NCI-H345 treated with DMSO at 0.1 percent for 48 hours (cell line): ENCODE data around the gene LGALSL.

Source experiments
- DNase-seq: peaks from one replicate; lab custom pipeline; 2025; ENCODE audit not compliant: unreplicated experiment; lab: John Stamatoyannopoulos, UW

The LGALSL gene

DNA sequence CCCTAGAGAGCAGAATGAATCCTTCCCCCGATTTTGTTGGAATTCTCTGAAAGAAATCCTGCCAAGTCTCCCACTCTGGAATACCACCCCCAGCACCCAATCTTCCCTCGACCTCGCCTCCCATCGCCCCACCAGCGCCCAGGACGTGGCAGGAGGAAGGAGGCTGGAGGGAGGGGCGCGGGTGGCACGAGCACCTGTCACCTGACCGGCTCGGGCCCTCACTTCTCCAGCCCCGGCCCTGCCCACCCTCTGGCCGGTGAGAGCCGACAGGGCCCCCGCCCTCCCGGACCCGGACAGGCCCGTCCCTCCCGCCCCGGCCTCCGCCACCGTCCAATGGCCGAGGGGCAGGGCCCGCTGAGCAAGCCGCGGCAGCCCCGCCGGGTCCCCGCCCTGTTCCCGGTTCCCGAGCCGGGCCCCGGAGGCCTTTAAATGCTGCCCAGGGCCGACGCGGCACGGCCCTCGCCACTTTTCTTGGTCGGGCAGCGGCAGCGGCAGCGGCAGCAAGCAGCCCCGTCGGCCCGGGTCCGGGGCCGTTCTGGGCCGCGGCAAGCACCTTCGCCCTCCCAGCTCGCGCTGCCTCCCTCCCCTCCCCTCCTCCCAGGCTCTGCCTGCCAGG, at the start of gene LGALSL:
LGALSL (plus strand) TSS at position 393 of the 616 bp plus-strand sequence. CDS start 384 bp downstream, outside the sequence.
- DNase-seq = peak; percentile 16

DNA sequence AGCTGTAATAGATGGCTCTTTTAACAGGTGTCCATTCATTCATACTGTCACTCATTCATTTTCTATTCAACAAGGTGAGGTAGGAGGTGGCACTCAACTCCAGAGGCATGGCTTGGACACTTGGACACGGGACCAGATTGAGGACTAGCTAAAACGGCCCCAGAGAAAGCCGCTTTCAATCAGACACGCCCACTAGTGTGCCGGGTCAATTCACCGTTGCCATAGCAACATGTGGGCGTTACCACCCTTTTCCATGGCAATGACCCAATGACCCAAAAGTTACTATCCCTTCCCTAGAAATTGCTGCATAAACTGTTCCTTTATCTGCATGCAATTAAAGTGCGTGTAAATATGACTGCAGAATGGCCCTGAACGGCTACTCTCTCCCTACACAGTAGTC, 49.2 kb upstream of the LGALSL start:
- DNase-seq = no peak

DNA sequence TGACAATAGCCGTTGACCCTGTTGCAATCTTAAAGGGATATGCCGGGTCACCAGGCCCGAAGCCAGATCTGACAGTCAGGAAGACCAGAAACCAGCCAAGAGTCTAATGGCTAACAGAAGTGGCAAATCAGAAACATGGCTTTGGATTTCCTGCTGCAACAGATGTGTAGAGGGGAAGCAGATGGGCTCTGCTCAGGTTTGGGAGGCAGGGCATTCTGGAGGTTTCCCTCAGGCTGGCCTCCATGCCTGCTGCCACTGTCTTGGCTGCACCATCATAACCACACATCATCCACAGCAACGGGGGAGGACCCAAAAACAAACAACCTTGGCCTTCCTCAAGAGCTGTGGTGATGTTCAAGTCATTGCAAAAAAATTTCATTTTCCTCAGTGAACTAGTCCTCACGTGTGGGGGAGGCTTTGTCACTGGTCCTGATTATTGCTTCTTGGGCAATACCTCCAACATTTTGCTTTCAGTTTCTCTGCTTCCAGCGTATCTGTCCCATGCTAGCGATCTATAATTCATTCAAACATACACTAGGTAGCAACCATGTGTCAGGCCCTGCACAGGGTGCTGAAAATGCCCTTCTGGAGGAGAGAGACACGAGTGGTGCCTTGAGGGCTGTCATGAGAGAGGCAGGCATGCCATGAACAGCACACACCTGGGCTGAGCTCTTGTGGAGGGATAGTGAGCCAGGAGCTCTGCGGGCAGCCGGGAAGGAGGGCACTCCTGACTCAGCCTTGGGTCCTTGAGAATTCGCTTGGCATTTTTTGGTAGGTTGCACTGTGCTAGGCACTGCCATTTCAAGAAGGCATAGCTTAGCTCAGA, 48.2 kb upstream of the LGALSL start:
- no peak for DNase-seq

DNA sequence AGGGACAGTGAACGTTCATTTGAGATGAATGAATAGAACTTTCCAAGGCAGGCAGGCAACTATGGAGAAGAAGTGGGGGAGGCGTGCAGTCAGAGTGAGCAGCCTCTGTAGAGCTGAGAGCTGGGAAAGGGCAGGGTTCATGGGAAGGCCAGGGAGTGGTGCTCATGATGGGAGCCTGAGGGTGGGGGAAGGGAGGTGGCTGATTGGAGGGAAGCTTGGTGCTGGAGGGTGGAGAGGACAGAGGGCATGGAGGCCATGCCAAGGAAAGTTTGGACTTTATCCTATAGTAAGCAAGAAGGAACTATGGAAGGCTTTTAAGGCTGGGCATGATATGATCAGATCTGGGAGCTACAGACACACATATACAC, 47.6 kb upstream of the LGALSL start:
- no peak for DNase-seq

DNA sequence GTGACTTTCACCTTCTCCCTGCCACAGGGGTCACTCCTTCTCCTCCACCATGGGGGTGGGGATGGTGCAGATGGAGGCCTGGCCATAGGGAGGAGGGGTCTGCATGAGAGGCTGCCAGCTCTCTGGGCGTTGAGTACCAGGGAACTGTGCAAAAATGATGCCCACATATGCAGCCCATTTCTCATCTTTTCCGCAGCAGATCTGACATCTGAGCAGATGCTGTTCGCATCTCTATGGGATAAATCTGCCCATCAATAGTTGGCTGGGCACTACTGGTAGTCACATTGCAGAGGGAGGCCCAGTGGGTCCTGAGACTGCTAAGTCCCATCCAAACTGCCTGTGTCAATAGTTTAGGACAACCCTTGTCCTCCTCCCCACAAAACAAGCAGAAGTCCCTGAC, 45.9 kb upstream of the LGALSL start:
- DNase-seq = no peak

DNA sequence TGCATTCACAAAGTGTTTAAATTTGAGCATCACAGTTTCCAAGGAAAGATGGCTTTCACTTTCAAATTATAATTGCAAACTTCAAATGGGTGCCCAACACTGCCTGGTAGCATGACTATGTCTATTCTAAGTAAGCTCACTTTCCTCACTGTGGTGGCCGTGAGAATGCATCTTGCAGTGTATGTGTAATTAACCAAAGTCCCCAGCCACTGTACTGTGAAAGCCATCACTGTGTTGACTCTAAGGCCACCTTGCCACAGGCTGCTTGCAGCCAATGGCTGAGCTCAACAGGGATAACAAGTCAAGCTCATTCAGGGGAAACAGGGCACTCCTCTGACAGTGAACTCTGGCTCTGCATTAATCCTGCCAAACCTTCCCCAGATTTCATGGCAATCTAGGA, 43.3 kb upstream of the LGALSL start:
- DNase-seq = no peak

DNA sequence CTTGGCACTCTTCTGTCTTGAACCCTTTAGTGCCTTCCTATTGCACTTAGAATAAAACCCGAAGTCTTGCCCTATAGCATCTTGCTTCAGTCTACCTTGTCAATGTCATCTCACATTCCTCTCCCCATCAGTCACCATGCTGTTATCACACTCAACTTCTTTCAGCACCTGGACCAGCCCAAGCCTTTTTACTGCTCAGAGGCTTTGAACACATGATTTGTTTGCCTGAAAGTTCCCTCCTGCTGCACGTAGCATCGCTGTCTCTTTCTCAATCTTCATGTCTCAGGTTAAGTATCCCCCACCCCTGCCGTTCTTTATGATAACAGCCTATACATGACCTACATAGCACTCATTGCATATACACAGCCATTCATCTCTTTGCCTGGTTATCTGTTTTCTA, 41.3 kb upstream of the LGALSL start:
- DNase-seq = no peak

DNA sequence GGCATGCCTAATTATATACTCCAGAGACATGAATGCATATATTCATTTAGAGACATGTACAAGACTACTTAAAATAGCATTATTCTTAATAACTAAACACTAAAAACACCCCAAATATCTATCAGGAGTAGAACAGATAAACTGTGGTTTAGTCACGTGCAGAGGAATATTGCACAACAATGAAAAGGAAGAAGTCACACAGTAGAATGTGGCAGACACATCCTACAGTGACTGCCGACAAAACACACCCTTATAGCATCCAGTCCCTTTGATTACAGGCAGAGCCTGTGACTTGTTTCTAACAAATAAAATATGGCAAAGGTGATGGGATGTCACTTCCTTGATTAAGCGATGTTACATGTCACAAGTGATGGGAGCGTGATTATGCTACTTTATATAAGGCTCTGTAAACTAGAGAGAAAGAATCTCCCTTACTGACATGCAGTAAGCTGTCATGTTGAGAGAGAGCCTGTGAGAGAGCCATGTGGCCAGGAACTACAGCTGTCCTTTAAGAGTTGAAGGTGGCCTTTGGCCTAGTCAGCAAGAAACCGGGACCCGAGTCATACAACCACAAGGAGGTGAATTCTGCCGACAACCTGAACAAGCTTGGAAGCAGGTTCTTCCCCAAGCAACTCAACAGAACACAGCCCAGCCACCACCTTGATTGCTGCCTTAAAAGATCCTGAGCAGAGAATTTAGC, 39.1 kb upstream of the LGALSL start:
- DNase-seq = no peak

DNA sequence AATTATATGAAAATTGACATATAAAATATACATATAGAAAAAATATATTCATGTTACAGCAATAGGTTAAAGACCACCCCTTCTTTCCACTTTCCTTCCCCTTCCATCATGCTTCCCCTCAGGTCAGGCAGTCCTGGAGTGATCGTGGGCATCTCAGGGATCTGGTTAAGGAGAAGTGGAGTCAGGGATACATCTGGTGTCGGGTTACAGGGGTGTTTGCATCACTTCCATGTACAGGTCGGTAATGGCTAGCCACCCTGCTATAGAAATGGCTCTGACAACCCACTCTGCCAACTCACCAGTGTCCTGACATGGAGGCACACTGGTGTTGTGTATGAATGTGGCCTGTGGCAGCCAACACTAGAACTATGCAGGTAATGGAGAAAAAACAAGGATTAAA, 36.3 kb upstream of the LGALSL start:
- DNase-seq = no peak

DNA sequence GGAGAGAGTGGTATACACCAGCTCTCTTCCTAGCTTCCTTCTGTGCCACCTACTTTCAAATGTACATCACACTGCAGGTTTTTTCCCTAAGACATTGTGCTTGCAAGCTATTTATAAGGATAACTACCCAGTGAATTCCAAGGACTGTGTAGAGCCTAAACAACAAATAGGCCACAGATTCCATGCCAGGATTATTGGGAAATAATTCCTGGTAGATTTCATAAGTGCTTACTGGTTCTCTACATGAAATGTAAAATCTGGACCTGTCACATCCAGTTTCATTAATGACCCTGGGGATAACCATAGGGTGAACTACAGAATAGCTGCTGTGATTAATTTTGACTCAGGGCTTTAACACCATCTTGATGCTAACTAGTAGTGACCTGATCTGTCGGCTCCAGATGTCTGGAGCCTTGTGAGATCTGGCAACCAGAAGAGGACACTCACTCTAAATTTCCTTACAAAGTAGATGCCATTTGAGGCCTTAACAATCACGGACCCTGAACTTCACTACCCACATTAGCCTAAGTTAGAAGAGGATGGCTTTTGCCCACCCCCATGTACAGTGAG, 34.3 kb upstream of the LGALSL start:
- DNase-seq = no peak

DNA sequence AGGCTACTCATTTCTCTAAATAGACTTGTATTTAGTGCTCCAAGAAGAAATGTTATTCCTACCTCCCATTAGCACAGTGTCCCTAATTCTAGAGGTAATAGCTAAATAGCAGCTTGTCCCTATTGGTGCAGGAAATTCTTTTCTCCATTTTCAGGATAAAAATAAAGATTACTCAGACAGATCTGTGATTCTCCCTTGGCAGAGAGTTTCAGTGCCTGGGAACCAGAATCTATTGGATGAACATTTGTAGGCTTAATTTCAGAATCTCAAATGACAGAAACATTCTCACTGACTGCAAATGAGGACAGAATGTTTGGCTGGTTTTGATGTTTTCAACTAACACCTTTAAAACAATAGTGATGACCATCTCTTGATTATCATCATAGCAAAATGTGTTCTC, 33.3 kb upstream of the LGALSL start:
- DNase-seq = no peak

DNA sequence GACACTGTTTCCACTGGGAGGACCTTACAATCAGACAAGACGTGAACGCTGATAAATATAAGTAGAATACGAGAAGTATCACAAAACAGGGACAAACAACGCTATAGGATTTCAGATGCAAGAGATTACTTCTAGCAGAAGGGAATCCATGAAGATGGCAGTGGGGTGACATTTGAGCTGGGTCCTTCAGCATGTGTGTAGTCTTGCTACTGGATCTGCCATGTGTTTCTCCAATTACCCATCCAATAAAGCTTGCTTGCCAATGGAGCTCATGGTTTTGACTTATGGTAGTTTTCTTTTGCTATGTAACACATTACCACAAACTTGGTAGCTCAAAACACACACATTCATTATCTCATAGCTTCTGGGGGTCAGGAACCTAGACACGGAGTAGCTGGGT, 32.8 kb upstream of the LGALSL start:
- no peak for DNase-seq

DNA sequence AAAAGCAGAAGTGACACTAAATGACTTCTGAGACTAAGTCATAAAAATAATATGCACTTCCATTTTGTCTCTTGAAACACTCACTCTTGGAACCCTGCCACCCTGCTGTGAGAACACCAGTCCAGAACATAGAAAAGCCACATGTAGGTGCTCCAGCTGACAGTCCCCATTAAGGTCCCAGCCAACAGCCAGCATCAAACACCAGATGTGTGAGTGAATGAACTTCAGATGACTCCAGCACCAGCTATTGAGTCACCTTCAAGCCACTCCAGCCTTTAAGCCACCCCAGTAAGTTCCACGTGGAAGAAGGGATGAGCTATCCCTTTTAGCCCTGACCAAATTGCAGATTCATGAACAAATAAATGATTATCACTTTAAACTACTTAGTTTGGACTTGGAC, 31.5 kb upstream of the LGALSL start:
- DNase-seq = no peak

DNA sequence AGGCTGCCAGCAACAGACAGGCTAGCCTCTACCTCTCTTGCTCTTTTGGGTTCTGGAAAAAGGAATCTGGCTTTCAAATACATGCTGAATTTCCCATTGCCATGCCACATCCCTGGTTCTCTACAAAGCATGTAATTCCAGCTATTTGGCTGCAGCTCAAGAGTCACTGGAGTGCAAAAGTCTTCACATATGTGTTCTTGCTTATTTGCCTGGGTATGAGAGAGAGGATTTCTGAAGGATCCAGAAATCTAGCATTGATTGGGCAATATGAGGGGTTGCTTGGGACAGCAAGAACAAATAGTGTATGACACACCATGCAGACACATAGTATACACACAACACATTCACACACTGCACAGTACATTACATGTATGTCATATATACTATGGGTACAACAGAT, 30.7 kb upstream of the LGALSL start:
- DNase-seq = no peak

DNA sequence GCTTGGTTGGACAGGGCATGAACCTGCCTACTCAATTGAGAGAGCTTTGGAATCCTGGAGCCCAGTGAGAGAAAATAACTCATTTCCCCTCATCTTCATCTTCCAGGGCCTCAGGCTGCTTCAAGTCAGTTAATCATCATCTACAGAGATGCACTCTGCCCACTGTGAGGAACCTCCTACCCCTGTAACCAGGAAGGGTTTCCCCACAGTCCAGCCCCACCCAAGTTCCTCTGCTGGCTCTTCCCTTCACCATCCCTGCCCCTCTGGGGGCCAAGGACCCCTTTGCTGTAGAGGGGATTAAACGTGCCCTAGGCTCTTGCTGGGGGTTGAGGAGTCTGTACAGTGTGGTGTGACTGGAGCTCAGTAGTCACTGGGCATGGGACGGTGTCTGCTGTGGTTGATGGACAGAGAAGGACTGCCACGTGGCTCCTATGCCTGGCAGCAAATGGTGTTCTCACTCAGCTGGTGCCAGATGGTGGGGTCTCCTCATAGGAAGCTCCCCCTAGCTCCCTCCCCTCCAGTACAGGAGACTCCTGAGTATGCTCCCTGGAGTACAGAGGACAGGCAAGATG, 29.5 kb upstream of the LGALSL start:
- no peak for DNase-seq

DNA sequence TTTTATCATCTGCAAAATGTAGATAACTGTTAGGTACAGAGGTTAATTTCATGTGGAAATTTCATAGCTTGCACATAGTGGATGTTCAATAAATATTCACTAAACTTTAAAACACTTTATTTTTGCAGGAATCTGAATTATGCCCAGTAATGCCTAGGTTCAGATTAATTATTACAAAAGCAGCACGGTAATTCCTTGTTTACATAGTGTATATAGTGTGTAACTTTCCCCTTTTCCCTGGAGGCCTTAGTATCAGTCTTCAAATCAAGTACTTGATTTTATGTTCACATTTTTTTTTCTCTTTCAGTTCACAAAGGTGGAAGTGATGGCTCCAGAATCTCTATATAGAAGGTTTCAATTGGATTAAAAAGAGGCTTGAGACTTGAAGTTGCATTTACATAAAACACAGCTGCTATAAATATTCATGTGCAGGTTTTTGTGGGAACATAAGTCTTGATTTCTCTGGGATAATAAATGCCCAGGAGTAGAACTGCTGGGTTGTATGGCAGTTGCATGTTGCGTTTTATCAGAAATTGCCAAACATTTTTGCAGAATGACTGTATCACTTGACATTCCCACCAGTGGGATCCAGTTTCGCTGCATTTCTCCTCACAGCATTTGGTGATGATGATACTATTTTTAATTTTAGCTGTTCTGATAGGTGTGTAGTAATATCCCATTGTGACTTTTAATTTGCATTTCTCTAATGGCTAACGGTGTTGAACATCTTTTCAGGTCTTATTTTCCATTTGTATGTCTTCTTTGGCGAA, 27.6 kb upstream of the LGALSL start:
- DNase-seq = no peak

DNA sequence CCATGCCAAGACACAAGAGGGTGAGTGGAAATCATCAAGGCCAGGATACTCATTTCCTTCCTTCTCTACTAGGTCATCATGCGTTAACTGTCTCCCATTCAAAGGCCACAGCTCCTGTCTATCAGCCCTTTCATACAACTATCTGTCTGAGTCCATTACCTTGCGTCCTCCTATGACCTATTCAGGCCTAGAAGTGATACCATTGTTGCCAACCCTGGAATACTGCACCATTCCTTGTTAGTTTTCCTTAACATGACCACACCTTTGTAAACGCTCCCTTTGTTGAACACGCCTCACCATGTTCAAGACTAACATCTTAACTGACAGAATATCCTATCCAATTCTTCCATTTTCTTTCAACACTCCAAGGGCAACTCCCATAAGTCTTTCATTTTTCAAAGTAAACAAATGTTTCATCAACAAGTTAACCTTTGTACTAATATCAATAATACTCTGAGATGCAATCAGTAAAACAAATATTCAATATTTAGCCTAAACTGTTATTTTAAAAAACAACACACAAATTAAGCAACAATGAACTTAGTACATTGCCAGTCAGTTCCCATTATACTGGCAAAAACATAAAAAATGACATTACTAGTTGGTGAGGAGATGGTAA, 19.8 kb upstream of the LGALSL start:
- no peak for DNase-seq

DNA sequence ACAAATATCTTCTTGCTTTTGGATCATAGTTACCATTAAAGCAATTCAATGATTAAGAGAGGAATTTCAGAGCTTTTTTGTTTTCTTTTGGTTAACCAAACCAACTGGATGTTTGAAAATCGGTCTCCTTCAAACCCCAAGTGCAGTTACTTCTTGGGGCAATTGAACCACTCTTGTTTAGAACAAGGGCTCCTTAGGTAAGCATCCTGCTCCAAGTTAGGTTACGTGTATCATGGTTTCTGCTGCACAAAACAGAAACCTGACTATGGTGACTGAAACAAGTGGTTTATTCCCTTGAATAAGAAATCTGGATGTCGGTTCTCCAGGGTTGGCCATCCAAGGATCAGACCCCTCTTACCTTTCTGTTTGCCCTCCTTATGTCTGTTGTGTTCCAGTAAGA, 16.1 kb upstream of the LGALSL start:
- no peak for DNase-seq

DNA sequence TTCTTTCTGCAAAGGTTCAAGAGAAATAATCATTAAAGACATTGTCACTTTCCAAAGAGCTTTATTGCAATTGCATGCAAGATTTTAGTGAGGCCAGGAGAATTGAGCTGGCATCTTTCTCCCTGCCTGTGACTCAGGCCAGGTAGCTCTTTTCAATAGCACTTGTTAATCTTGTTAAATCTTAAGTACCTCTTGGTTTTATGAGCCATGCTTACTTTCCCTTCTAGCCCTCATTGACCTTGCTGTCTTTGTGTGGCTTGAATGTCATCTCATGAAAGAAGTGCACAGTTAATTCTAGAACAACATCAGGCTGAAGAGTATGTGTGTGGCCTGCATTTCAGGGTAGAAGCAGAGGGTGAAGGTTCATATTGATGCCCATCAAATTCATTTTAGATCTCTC, 14.8 kb upstream of the LGALSL start:
- no peak for DNase-seq

DNA sequence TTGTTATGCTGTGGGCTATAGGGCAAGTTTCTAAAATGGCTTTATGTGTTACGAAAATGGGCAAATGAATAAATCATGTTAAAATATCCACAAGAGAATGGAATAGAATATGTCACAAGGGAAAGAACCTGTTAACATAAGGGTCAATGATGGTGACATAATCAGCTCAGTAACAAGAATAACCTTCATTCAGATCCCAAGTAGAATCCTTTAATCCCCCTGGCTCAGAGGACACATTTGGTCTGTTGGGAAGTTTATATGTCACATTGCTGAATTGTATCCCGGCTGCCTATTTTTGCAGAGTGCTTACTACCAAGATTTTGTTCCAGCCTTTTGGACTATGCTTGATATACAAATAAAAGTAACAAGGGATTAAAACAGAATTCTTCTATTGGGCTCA, 13.1 kb upstream of the LGALSL start:
- no peak for DNase-seq
